ENCODE results near the gene TNPO3.

Gene TNPO3

DNA sequence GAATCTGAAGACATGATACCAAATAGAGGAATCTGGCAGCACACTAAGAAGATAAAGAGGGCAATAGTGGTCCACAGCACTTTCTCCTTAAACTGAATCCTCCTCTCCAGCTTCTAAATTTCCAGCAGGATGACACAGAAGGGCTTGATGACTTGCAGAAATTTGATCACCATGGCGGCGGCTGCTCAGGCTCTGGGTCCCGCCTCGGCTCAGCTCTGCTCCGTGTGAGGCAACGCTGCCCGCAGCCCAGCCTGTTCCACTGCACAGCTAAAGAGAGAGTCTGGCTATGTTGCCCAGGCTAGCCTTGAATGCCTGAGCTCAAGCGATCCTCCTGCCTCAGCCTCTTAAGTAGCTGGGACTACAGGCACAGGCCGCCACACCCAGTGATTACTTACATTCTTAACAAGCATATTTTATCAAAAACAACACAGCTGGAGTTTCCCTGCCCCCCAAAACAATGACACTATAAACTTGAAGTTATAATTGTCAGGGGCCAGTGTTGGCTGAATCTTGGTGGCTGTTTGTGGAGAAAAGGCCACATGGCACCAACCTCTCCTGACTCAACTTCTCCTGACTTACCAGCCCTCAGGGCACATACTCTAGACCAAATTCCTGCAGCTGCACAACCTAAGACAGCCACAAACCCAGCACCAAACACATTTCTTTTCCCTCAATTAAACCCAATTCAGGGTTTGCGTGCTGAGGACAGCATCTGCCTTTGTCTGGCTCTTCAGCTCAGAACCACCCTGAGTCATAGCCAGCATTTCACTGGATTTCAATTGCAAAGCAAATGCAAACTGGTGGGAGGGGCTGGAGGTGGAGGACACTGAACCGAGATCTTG lies 11.6 kb upstream of the TNPO3 start:
- H3K4me3 ChIP-seq (ENCODE audit: severe bottlenecking) = no peak overlapping the region
- DNase-seq (ENCODE audit: low spot score) = no peak
- no peak overlapping the region for H3K27ac ChIP-seq (ENCODE audit: poor library complexity, severe bottlenecking)
- no peaks in the 10 kb centered on the region for H3K36me3 ChIP-seq (ENCODE audit: low read depth)
- no peaks in the 10 kb centered on the region for H3K4me1 ChIP-seq (ENCODE audit: insufficient read depth, poor library complexity, severe bottlenecking)
- H3K27me3 ChIP-seq (ENCODE audit: insufficient read depth, poor library complexity, severe bottlenecking) = no peaks in the 10 kb centered on the region
- H3K9me3 ChIP-seq (ENCODE audit: severe bottlenecking) = no peaks in the 10 kb centered on the region
- ATAC-seq (ENCODE audit: low read depth) = peak; percentile 89
- TF ChIP-seq, protein P1, sequence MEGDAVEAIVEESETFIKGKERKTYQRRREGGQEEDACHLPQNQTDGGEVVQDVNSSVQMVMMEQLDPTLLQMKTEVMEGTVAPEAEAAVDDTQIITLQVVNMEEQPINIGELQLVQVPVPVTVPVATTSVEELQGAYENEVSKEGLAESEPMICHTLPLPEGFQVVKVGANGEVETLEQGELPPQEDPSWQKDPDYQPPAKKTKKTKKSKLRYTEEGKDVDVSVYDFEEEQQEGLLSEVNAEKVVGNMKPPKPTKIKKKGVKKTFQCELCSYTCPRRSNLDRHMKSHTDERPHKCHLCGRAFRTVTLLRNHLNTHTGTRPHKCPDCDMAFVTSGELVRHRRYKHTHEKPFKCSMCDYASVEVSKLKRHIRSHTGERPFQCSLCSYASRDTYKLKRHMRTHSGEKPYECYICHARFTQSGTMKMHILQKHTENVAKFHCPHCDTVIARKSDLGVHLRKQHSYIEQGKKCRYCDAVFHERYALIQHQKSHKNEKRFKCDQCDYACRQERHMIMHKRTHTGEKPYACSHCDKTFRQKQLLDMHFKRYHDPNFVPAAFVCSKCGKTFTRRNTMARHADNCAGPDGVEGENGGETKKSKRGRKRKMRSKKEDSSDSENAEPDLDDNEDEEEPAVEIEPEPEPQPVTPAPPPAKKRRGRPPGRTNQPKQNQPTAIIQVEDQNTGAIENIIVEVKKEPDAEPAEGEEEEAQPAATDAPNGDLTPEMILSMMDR (IDR thresholded peaks at IDR 0.05; ENCODE audit: poor library complexity, severe bottlenecking) = no peak

DNA sequence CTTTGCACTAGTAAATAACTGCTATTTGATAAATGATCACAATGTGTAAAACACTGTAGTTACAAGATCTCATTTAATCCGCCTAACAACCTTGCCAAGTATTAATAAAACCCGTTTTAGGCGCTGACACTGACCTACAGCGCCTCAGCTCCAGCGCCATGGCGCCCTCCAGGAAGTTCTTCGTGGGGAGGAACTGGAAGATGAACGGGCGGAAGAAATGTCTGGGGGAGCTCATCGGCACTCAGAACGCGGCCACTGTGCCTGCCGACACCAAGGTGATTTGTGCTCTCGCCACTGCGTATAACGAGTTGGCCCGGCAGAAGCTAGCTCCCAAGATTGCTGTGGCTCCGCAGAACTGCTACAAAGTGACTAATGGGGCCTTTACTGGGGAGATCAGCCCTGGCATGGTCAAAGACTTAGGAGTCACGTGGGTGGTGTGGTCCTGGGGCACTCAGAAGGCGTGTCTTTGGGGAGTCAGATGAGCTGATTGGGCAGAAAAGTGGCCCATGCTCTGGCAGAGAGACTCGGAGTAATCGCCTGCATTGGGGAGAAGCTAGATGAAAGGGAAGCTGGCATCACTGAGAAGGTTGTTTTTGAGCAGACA lies 1.1 kb upstream of the TNPO3 start:
- peak overlapping the region; percentile 84 for H3K27ac ChIP-seq (ENCODE audit: poor library complexity, severe bottlenecking)
- H3K9me3 ChIP-seq (ENCODE audit: severe bottlenecking) = no peaks in the 10 kb centered on the region
- DNase-seq (ENCODE audit: low spot score) (no peak), ATAC-seq (ENCODE audit: low read depth) (no peak)
- peak overlapping the region; percentile 79 for H3K4me3 ChIP-seq (ENCODE audit: severe bottlenecking)
- no peaks in the 10 kb centered on the region for H3K27me3 ChIP-seq (ENCODE audit: insufficient read depth, poor library complexity, severe bottlenecking)
- H3K36me3 ChIP-seq (ENCODE audit: low read depth) = peaks cover 12% of the 10 kb centered on the region
- TF ChIP-seq, protein P1 (IDR thresholded peaks at IDR 0.05; ENCODE audit: poor library complexity, severe bottlenecking) = no peak
- H3K4me1 ChIP-seq (ENCODE audit: insufficient read depth, poor library complexity, severe bottlenecking) = peaks cover 9% of the 10 kb centered on the region

DNA sequence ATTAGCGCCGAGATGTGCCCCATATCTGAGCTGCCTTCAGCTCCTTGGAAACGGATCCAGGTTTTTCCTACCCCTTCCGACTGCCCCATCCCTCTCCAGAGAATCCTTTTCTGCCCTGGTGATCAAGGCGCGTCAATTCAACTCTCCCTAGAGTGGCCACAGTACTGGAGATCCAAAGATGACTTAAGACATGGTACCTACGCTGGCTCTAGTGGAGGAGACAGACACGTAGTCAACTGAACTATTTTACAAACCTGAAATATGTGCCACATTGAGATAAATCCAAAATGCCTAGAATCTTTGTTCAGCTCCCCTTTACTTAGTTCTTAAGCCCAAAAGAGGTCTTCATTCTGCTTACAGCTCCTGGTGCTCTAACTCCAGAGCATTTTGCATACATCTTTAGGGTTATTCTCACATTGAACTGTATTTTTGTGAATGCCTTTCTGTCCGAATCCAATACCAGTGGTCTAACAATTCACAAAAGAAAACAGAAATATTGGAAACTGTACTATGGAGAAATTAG lies 444 bp upstream of the TNPO3 start:
- DNase-seq (ENCODE audit: low spot score) = no peak
- H3K4me3 ChIP-seq (ENCODE audit: severe bottlenecking) = peak overlapping the region; percentile 79

GRCh38 chr7:129053938-129054437 lies 923 bp downstream of the TNPO3 start:
- Histone ChIP-seq H3K4me1 (ENCODE audit: insufficient read depth, poor library complexity, severe bottlenecking) (peaks cover 9% of the 10 kb centered on the region), H3K9me3 (ENCODE audit: severe bottlenecking) (no peaks in the 10 kb centered on the region), H3K27ac (ENCODE audit: poor library complexity, severe bottlenecking) (peak overlapping the region; percentile 84), H3K4me3 (ENCODE audit: severe bottlenecking) (peak overlapping the region; percentile 79), H3K36me3 (ENCODE audit: low read depth) (peaks cover 20% of the 10 kb centered on the region), H3K27me3 (ENCODE audit: insufficient read depth, poor library complexity, severe bottlenecking) (no peaks in the 10 kb centered on the region)
- peak; percentile 4; the same call in 2 of the 3 replicates for ATAC-seq (ENCODE audit: low read depth)
- TF ChIP-seq, protein P1 (IDR thresholded peaks at IDR 0.05; ENCODE audit: poor library complexity, severe bottlenecking) = no peak
- DNase-seq (ENCODE audit: low spot score) = no peak

More for the DNA sequence above, 444 bp upstream of the TNPO3 start:
- TF ChIP-seq, protein P1 (IDR thresholded peaks at IDR 0.05; ENCODE audit: poor library complexity, severe bottlenecking) = no peak
- peak; percentile 42 for ATAC-seq (ENCODE audit: low read depth)
- Histone ChIP-seq H3K27ac (ENCODE audit: poor library complexity, severe bottlenecking) (peak overlapping the region; percentile 84), H3K27me3 (ENCODE audit: insufficient read depth, poor library complexity, severe bottlenecking) (no peaks in the 10 kb centered on the region), H3K36me3 (ENCODE audit: low read depth) (peaks cover 12% of the 10 kb centered on the region), H3K4me1 (ENCODE audit: insufficient read depth, poor library complexity, severe bottlenecking) (peaks cover 9% of the 10 kb centered on the region), H3K9me3 (ENCODE audit: severe bottlenecking) (no peaks in the 10 kb centered on the region)
